DMS79 (cell line): ENCODE data around the gene GALNS.
"Not testable (repeated sequence)": the region's sequence is repeated elsewhere in the genome, so short reads cannot be mapped to it uniquely, and the experiment has no call there.

Source experiments
- DNase-seq: peaks from one replicate; lab custom pipeline; 2025; lab: John Stamatoyannopoulos, UW

Gene GALNS

GRCh38 chr16:88783391-88784073 lies 73.2 kb downstream of the GALNS start:
- no peak for DNase-seq

GRCh38 chr16:88782454-88783390 lies 74.0 kb downstream of the GALNS start:
- DNase-seq: no peak

GRCh38 chr16:88781140-88782077 lies 75.3 kb downstream of the GALNS start:
- no peak for DNase-seq

- no peak for DNase-seq
Measured at GRCh38 chr16:88780142-88781062, 76.3 kb downstream of the GALNS start.

- no peak for DNase-seq
Measured at GRCh38 chr16:88779406-88780141, 77.2 kb downstream of the GALNS start.

- no peak for DNase-seq
Measured at GRCh38 chr16:88778541-88779065, 78.1 kb downstream of the GALNS start.

GRCh38 chr16:88778271-88778525 lies 78.5 kb downstream of the GALNS start:
- no peak for DNase-seq

GRCh38 chr16:88777471-88778270 lies 79.1 kb downstream of the GALNS start:
- no peak for DNase-seq

- no peak for DNase-seq
Measured at GRCh38 chr16:88775825-88776224, 80.9 kb downstream of the GALNS start.

GRCh38 chr16:88774544-88775393 lies 82.0 kb downstream of the GALNS start:
- no peak for DNase-seq

- no peak for DNase-seq
Measured at GRCh38 chr16:88773812-88774291, 82.9 kb downstream of the GALNS start.

- DNase-seq: no peak
Measured at GRCh38 chr16:88772871-88773811, 83.6 kb downstream of the GALNS start.

- not testable (repeated sequence) for DNase-seq
Measured at GRCh38 chr16:88771781-88772180, 85.0 kb downstream of the GALNS start.

- no peak for DNase-seq
Measured at GRCh38 chr16:88771294-88771772, 85.4 kb downstream of the GALNS start.

GRCh38 chr16:88770461-88771293 lies 86.1 kb downstream of the GALNS start:
- DNase-seq: peak; percentile 50
